Left hindlimb (tissue), 1 donor: ENCODE results near the gene DUSP22.
"Not testable (repeated sequence)": the region's sequence is repeated elsewhere in the genome, so short reads cannot be mapped to it uniquely, and the experiment has no call there.

Experiments used
- DNase-seq: peaks from one replicate; pipeline ENCODE4 v3.0.0-alpha.2; 2018

The DUSP22 gene

GRCh38 chr6:366389-367297 is 74.4 kb downstream of the DUSP22 start:
- no peak for DNase-seq

- no peak for DNase-seq
These were observed 75.1 kb downstream of the DUSP22 start for GRCh38 chr6:367298-367794.

- DNase-seq, result no peak
These were observed 75.8 kb downstream of the DUSP22 start for GRCh38 chr6:367891-368630.

- DNase-seq, result no peak
These were observed 77.5 kb downstream of the DUSP22 start for GRCh38 chr6:369559-370431.

GRCh38 chr6:370555-370954 is 78.3 kb downstream of the DUSP22 start:
- no peak for DNase-seq

GRCh38 chr6:371851-372250 is 79.6 kb downstream of the DUSP22 start:
- DNase-seq, result not testable (repeated sequence)

- no peak for DNase-seq
These were observed 80.1 kb downstream of the DUSP22 start for GRCh38 chr6:372336-372911.

GRCh38 chr6:373031-373430 is 80.7 kb downstream of the DUSP22 start:
- no peak for DNase-seq

GRCh38 chr6:373773-374724 is 81.8 kb downstream of the DUSP22 start:
- no peak for DNase-seq

GRCh38 chr6:374956-375355 is 82.7 kb downstream of the DUSP22 start:
- DNase-seq, result no peak

- no peak for DNase-seq
These were observed 84.7 kb downstream of the DUSP22 start for GRCh38 chr6:376827-377640.

GRCh38 chr6:377641-378020 is 85.3 kb downstream of the DUSP22 start:
- DNase-seq, result not testable (repeated sequence)

- no peak for DNase-seq
These were observed 86.0 kb downstream of the DUSP22 start for GRCh38 chr6:378090-378957.

- no peak for DNase-seq
These were observed 86.7 kb downstream of the DUSP22 start for GRCh38 chr6:378958-379409.

- DNase-seq, result no peak
These were observed 87.3 kb downstream of the DUSP22 start for GRCh38 chr6:379410-380181.

GRCh38 chr6:380234-381218 is 88.2 kb downstream of the DUSP22 start:
- DNase-seq, result no peak
